NCI-H2196 treated with DMSO at 0.1 percent for 48 hours (cell line): ENCODE measurements around the gene ZNF141.
"Not testable (repeated sequence)": the region's sequence is repeated elsewhere in the genome, so short reads cannot be mapped to it uniquely, and the experiment has no call there.

Experiments used
- DNase-seq: peaks from one replicate; lab custom pipeline; 2025; ENCODE audit not compliant: unreplicated experiment; lab: John Stamatoyannopoulos, UW

Gene ZNF141

GRCh38 chr4:384311-385010 is 46.8 kb downstream of the ZNF141 start:
- no peak for DNase-seq

- DNase-seq: no peak
Observed at GRCh38 chr4:385934-386707, 48.5 kb downstream of the ZNF141 start.

- DNase-seq: no peak
Observed at GRCh38 chr4:386708-387105, 49.1 kb downstream of the ZNF141 start.

- DNase-seq: no peak
Observed at GRCh38 chr4:404006-404405, 66.4 kb downstream of the ZNF141 start.

- not testable (repeated sequence) for DNase-seq
Observed at GRCh38 chr4:408321-408720, 70.7 kb downstream of the ZNF141 start.

- no peak for DNase-seq
Observed at GRCh38 chr4:422587-422986, 85.0 kb downstream of the ZNF141 start.
